ENCODE measurements around the gene PPP2R5E. TPM values are rescaled to one million over a fixed set of nuclear protein-coding genes. Genes with fewer than 3 reads are reported as not detected.

The PPP2R5E gene
- total and polyA plus RNA-seq, 2 of the 8 experiments (the other 6 are each of a cell fraction or from before 2014, with no cell fraction given), result 6.8 to 64.6 TPM

GRCh38 chr14:63508033-63508432 is 35.1 kb downstream of the PPP2R5E start:
- Histone ChIP-seq H2AFZ (ENCODE audit: low read length) (no peak overlapping the region), H4K5ac (ENCODE audit: insufficient read length, low read depth, low read length) (no peak overlapping the region), H3K23ac (ENCODE audit: insufficient read length) (no peak overlapping the region), H3K18ac (ENCODE audit: extremely low read depth, low read length) (no peak overlapping the region; the same call in 1 of the 2 replicates), H3K23me2 (ENCODE audit: low read depth, low read length) (no peaks in the 10 kb centered on the region), H3K9me3 (ENCODE audit: insufficient read depth in 2 of 2, low read depth in 1 of 2, low read length in 1 of 2) (no peaks in the 10 kb centered on the region), H3K27me3 (replicated peaks in 1 of 4; ENCODE audit: control insufficient read depth in 3 of 4, extremely low read depth in 1 of 4, insufficient read depth in 3 of 4, low read length in 3 of 4) (no peaks in the 10 kb centered on the region), H3K79me2 (ENCODE audit: control insufficient read depth in 1 of 2, insufficient read depth in 2 of 2, low read length in 2 of 2) (peaks cover 4 to 93% of the 10 kb centered on the region in 2 experiments), H3K4me1 (replicated peaks in 1 of 4; ENCODE audit: control insufficient read depth in 3 of 4, insufficient read depth in 4 of 4, low read length in 3 of 4) (no peaks in the 10 kb centered on the region; a peak in 1 of 7 replicates), H3K4me3 (ENCODE audit: extremely low read depth in 1 of 4, insufficient read depth in 2 of 4, low read depth in 3 of 4, low read length in 4 of 4) (no peak overlapping the region), H3K4ac (replicated peaks; ENCODE audit: insufficient read length, low read depth, low read length) (no peak overlapping the region), H3K9ac (replicated peaks in 1 of 4; ENCODE audit: extremely low read depth in 1 of 4, low read depth in 3 of 4, low read length in 3 of 4) (no peak overlapping the region), H3K27ac (ENCODE audit: low read depth, low read length) (no peak overlapping the region; the same call in 1 of the 2 replicates), H4K20me1 (replicated peaks in 1 of 2; ENCODE audit: control insufficient read depth in 1 of 2, insufficient read depth in 2 of 2, low read length in 2 of 2) (peaks cover 9 to 15% of the 10 kb centered on the region in 2 experiments), H2BK12ac (ENCODE audit: low read depth, low read length) (no peak overlapping the region), H4K8ac (ENCODE audit: extremely low read depth, insufficient read depth, low read length) (no peak overlapping the region), H3K14ac (ENCODE audit: insufficient read length) (no peak overlapping the region), H2BK5ac (ENCODE audit: low read depth, low read length) (no peak overlapping the region), H3K56ac (replicated peaks; ENCODE audit: insufficient read length, low read depth, low read length) (no peak overlapping the region), H3K79me1 (ENCODE audit: low read depth, low read length) (peaks cover 12% of the 10 kb centered on the region), H2BK20ac (ENCODE audit: low read length) (no peak overlapping the region), H2AK5ac (ENCODE audit: low read depth, low read length) (0 out of 2 replicates have a peak overlapping the region, but pooled peaks have one; percentile 53), H4K91ac (replicated peaks; ENCODE audit: insufficient read length, low read length) (no peak overlapping the region), H3K4me2 (ENCODE audit: insufficient read depth in 1 of 2, low read depth in 2 of 2, low read length in 2 of 2) (no peak overlapping the region), H2BK120ac (replicated peaks; ENCODE audit: low read depth, low read length) (no peak overlapping the region), H2BK15ac (ENCODE audit: low read length) (no peak overlapping the region), H3K36me3 (ENCODE audit: control insufficient read depth in 2 of 4, insufficient read depth in 4 of 4, low read length in 3 of 4) (peaks cover 0 to 4% (median 0%) of the 10 kb centered on the region in 4 experiments; a peak in 1 of 8 replicates)
- TF ChIP-seq EZH2 (IDR thresholded peaks at IDR 0.05; ENCODE audit: low read depth, low read length, severe bottlenecking) (no peak), TAF7 (optimal IDR thresholded peaks at IDR 0.05; ENCODE audit: borderline replicate concordance, low read depth, low read length) (no peak), CBX8 (IDR thresholded peaks at IDR 0.05; ENCODE audit: borderline replicate concordance, low read depth, low read length) (no peak), RAD21 (IDR thresholded peaks at IDR 0.05 in 1 of 2, conservative IDR thresholded peaks at IDR 0.05 in 1 of 2; ENCODE audit: low read depth in 2 of 2, low read length in 2 of 2) (no peak), SIN3A (conservative IDR thresholded peaks at IDR 0.05 in 1 of 2, IDR thresholded peaks at IDR 0.05 in 1 of 2; ENCODE audit: low read depth in 1 of 2, low read length in 2 of 2) (0 out of 4 replicates have a peak, but pooled peaks of 1 of the 2 experiments have one; percentile 34), MAFK (IDR thresholded peaks at IDR 0.05; ENCODE audit: low read depth, low read length) (no peak), NANOG (IDR thresholded peaks at IDR 0.05; ENCODE audit: insufficient read depth, low read depth, low read length, poor library complexity, severe bottlenecking) (no peak)
- DNase-seq (ENCODE audit: low read depth in 1 of 2, low spot score in 2 of 2) (no peak), FAIRE-seq (no peak)
- 91% methylated on average over 5 of the region's 5 CpGs; no CpG with 5 or more reads in 1 of the 2 experiments for WGBS, 2 experiments (ENCODE audit: extremely low coverage in 1 of 2, insufficient coverage in 1 of 2, insufficient read length in 1 of 2, insufficient replicate concordance in 2 of 2, low coverage in 1 of 2, low lambda C conversion rate in 2 of 2, missing lambda C conversion rate in 1 of 2)
- POLR2A ChIA-PET (ENCODE audit: partially characterized antibody), result interaction anchor here (0.7 kb wide), 1 partner anchor 8 kb away, joined by 3 read pairs; no protein-coding TSS in a partner anchor
- CTCF ChIA-PET (ENCODE audit: partially characterized antibody), result interaction anchor here (0.6 kb wide), 1 partner anchor 109 kb away, joined by 4 read pairs; no protein-coding TSS in a partner anchor

All from H1 (cell line).